ENCODE results near the gene SH3RF1.

DNA sequence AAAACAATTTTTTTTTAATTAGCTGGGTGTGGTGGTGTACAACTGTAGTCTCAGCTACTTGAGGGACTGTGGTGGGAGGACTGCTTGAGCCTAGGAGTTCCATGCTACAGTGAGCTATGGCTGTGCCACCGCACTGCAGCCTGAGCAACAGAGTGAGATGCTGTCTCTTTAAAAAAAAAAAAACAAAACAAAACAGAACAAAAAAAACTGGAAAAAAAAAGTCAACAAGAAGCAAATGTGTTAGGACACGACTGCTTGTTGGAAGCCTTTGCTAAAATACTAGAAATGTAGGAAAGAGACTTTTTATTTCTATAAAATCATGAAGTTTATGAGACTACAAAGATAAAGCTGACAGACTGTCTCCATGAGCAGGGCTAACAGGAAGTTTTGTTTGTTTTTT, 87.2 kb downstream of the SH3RF1 start:
- TF ChIP-seq, protein P1, sequence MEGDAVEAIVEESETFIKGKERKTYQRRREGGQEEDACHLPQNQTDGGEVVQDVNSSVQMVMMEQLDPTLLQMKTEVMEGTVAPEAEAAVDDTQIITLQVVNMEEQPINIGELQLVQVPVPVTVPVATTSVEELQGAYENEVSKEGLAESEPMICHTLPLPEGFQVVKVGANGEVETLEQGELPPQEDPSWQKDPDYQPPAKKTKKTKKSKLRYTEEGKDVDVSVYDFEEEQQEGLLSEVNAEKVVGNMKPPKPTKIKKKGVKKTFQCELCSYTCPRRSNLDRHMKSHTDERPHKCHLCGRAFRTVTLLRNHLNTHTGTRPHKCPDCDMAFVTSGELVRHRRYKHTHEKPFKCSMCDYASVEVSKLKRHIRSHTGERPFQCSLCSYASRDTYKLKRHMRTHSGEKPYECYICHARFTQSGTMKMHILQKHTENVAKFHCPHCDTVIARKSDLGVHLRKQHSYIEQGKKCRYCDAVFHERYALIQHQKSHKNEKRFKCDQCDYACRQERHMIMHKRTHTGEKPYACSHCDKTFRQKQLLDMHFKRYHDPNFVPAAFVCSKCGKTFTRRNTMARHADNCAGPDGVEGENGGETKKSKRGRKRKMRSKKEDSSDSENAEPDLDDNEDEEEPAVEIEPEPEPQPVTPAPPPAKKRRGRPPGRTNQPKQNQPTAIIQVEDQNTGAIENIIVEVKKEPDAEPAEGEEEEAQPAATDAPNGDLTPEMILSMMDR (conservative IDR thresholded peaks at IDR 0.05; ENCODE audit: low read depth in 2 of 2) = no peak
- TF ChIP-seq EZH2 (IDR thresholded peaks at IDR 0.05; ENCODE audit: low read depth, unreplicated experiment) = no peak
- no peak for TF ChIP-seq ZNF331 (CRISPR knock-in tag; IDR thresholded peaks at IDR 0.05; ENCODE audit: low read depth)
- TF ChIP-seq POLR2AphosphoS5 (IDR thresholded peaks at IDR 0.05; ENCODE audit: low read depth) = no peak
- TF ChIP-seq, protein P2, sequence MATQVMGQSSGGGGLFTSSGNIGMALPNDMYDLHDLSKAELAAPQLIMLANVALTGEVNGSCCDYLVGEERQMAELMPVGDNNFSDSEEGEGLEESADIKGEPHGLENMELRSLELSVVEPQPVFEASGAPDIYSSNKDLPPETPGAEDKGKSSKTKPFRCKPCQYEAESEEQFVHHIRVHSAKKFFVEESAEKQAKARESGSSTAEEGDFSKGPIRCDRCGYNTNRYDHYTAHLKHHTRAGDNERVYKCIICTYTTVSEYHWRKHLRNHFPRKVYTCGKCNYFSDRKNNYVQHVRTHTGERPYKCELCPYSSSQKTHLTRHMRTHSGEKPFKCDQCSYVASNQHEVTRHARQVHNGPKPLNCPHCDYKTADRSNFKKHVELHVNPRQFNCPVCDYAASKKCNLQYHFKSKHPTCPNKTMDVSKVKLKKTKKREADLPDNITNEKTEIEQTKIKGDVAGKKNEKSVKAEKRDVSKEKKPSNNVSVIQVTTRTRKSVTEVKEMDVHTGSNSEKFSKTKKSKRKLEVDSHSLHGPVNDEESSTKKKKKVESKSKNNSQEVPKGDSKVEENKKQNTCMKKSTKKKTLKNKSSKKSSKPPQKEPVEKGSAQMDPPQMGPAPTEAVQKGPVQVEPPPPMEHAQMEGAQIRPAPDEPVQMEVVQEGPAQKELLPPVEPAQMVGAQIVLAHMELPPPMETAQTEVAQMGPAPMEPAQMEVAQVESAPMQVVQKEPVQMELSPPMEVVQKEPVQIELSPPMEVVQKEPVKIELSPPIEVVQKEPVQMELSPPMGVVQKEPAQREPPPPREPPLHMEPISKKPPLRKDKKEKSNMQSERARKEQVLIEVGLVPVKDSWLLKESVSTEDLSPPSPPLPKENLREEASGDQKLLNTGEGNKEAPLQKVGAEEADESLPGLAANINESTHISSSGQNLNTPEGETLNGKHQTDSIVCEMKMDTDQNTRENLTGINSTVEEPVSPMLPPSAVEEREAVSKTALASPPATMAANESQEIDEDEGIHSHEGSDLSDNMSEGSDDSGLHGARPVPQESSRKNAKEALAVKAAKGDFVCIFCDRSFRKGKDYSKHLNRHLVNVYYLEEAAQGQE (IDR thresholded peaks at IDR 0.05; ENCODE audit: unreplicated experiment) = no peak
- TF ChIP-seq EZH2phosphoT487 (IDR thresholded peaks at IDR 0.05; ENCODE audit: unreplicated experiment) = no peak
- TF ChIP-seq JUNB (IDR thresholded peaks at IDR 0.05; ENCODE audit: unreplicated experiment) = no peak
- TF ChIP-seq, protein P3, sequence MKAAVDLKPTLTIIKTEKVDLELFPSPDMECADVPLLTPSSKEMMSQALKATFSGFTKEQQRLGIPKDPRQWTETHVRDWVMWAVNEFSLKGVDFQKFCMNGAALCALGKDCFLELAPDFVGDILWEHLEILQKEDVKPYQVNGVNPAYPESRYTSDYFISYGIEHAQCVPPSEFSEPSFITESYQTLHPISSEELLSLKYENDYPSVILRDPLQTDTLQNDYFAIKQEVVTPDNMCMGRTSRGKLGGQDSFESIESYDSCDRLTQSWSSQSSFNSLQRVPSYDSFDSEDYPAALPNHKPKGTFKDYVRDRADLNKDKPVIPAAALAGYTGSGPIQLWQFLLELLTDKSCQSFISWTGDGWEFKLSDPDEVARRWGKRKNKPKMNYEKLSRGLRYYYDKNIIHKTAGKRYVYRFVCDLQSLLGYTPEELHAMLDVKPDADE (IDR thresholded peaks at IDR 0.05) = no peak

Data from GM23338 (cell line).